ENCODE measurements around the gene STOM.

The STOM gene

DNA sequence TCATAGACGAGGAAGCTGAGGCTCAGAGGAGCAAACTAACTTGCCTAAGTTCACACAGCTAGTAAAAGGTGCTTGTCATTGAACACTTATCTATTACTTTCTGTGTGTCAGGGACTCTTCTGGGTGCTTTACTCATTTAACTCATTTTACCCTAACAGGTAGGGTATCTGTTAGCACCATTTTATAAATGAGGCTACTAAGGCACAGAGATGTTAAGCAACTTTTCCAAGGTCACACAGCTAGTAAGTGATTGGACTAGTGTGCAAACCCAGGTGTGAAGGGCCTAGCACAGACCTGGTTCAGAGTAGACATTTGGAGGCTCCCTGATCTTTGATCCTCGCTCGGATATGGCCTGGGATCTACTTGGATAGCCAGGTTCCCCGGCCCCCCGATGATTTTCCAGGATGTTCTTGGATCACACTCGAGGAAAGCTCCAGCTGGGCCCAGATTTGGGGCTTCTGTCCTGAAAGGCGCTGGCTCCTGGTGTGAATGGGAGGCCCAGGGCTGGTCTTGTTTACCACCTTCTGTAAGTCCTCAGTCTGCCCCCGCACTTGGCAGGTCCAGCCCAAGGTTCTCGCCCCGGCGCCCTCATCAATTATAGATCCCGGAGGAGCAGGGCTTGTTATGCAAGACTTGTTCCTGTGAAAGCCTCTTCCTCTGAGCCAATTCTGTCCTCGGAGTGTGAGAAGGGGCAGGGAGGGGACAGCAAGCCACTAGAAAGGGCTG, 64.6 kb downstream of the STOM start:
- no peak for DNase-seq (ENCODE audit: low read depth, low spot score)
- peak overlapping the region; percentile 29 for H3K27ac ChIP-seq

DNA sequence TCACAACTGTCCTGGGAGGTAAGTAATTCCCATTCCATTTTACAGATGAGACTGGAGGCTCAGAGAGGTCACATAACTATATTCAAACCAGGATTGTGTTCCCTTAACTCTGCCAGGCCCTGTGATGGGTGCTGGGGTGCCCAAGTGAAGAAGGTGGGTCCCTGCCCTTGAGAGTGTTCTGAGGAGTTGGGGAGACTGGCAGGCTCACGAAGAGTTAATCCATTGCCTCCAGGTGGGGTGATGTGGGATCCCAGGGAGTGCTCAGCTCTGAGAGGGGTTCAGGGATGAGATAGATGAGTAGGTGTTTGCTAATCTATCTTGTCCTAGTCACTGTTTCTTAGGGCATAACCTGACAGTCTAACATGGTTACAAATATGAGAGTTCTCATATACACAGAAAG, 65.3 kb downstream of the STOM start:
- H3K27ac ChIP-seq = peak overlapping the region; percentile 29
- DNase-seq (ENCODE audit: low read depth, low spot score) = no peak

- no peak for DNase-seq (ENCODE audit: low read depth, low spot score)
- peak overlapping the region; percentile 29 for H3K27ac ChIP-seq
Observed at GRCh38 chr9:121303456-121304451, 66.3 kb downstream of the STOM start.

- DNase-seq (ENCODE audit: low read depth, low spot score) = no peak
- peak overlapping the region; percentile 29 for H3K27ac ChIP-seq
Observed at GRCh38 chr9:121302786-121303185, 67.3 kb downstream of the STOM start.

DNA sequence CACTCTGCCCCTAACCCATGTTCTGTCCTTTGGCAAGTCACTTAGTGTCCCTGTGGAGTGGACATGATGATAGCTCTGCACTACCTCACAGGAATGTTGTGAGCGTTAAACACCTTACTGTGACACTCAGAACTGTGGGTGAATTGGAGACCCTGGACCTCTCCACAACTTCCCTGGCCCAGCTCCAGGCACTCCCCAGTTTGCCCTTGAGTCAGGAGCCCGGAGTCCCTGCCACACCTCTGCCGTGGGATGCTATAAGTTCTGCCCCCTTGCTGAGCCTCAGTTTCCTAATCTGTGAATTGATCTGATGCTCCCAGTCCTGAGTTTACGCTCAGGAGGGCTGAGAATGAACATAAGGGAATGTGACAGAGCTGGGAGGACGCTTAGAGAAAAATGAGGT, 67.7 kb downstream of the STOM start:
- H3K27ac ChIP-seq = no peak overlapping the region
- no peak for DNase-seq (ENCODE audit: low read depth, low spot score)

GRCh38 chr9:121301881-121302286, 68.2 kb downstream of the STOM start:
- H3K27ac ChIP-seq = no peak overlapping the region
- no peak for DNase-seq (ENCODE audit: low read depth, low spot score)

DNA sequence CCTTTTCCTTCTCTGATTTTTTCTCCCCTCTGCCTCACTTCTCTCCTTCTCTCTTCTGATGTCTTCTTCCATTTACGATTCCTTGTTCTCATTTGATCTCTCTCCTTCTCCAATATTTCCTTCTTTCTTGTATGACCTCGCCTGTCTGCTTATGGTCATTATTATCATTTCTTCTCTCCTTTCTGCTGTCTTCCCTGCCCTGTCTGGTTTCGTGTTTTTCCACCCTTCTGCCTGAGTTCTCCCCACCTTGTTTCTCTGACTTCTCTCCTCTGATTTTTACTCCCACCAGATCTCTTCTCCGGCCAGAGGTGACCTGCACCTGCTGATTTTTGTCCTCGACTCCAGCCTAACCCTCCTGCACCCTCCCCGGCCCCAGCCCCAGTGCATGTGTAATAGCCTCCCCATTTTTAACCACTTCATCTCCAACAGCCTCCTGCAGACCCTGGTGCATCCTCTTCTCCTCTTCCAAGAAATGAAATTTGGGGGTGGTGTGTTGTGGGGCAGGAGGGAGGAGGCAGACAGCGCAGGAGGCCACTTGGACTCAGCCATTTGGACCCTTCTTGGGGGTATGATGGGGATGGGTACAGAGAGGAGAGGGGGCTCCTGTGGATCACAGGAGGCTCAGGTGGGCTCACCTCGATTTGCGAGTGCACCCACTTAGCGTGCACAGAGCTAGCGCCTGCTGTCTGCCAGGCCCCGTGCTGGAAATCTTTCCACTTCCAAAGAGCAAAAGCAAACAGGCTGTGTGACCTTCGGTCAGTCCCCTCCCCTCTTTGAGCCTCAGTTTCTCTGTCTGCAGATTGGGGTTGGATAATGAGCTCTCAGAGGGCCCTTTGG, 69.5 kb downstream of the STOM start:
- peak overlapping the region; percentile 5 for H3K27ac ChIP-seq
- DNase-seq (ENCODE audit: low read depth, low spot score) = no peak

GRCh38 chr9:121299467-121300282, 70.4 kb downstream of the STOM start:
- H3K27ac ChIP-seq = peak overlapping the region; percentile 7
- no peak for DNase-seq (ENCODE audit: low read depth, low spot score)

DNA sequence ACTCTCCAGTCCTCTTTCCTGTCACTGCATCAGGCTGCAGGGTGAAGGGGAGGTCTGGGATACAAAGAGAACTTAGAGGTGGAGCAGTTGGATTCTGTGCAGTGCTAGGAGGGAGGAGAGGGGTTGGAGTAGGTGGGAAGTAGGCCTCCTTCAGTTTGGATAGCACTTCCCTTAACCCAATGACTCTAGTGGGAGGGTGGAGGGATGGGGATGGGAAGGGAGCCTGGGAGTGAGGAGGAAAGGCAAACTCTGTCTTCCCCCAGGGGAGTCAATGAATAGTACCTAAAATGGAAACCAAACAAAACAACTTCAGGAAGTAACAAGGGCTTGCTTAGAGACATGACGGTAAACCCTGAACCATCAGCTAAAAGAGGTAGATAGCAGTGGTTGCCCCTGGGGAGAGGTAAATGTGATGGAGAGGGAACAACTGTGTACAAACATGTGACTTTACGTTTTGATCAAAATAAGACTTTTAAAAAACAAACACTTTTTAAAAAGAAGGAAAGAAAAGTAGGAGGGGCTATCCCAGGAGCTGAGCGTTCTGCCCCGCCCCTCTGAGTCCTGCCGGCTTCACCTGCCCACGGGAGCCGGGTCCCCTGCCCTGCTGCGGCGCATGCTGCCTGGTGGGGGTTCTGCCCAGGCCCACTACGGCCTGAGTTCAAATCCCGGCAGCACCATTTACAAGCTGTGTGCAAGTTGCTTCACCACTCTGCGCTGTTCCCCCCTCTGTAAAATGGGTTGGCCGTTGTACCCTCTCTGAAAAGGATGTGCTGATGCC, 71.2 kb downstream of the STOM start:
- no peak for DNase-seq (ENCODE audit: low read depth, low spot score)
- peak overlapping the region; percentile 10 for H3K27ac ChIP-seq

DNA sequence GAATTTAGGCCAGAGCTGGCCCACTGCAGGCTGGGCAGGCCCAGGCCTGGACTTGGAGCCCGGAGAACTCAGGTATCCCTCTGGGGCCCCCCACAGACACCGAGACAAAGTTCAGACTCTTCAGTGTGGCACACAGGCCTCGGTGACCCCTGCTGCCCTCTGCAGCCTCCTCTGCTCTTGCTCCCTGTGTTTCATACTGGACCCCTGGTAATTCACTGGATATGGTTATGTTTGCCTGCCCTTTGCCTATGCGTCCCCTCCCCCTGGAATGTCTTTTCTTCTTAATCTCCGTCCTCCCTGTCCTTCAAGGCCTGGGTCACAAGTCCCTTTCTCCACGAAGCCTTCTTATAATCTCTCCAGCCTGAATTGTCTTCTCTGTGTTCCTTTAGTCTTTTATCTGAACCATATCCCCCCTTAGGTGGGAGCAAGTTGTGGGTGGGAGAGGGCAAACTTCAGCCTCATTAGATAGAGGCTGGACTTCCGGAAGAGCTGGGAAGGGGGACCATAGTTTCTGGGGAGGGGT, 72.0 kb downstream of the STOM start:
- DNase-seq (ENCODE audit: low read depth, low spot score) = no peak
- peak overlapping the region; percentile 10 for H3K27ac ChIP-seq

- no peak for DNase-seq (ENCODE audit: low read depth, low spot score)
- H3K27ac ChIP-seq = no peak overlapping the region
Observed at GRCh38 chr9:121297389-121297788, 72.7 kb downstream of the STOM start.

- DNase-seq (ENCODE audit: low read depth, low spot score) = no peak
- H3K27ac ChIP-seq = no peak overlapping the region
Observed at GRCh38 chr9:121296213-121297127, 73.6 kb downstream of the STOM start.

- no peak overlapping the region for H3K27ac ChIP-seq
- no peak for DNase-seq (ENCODE audit: low read depth, low spot score)
Observed at GRCh38 chr9:121295662-121296191, 74.3 kb downstream of the STOM start.

DNA sequence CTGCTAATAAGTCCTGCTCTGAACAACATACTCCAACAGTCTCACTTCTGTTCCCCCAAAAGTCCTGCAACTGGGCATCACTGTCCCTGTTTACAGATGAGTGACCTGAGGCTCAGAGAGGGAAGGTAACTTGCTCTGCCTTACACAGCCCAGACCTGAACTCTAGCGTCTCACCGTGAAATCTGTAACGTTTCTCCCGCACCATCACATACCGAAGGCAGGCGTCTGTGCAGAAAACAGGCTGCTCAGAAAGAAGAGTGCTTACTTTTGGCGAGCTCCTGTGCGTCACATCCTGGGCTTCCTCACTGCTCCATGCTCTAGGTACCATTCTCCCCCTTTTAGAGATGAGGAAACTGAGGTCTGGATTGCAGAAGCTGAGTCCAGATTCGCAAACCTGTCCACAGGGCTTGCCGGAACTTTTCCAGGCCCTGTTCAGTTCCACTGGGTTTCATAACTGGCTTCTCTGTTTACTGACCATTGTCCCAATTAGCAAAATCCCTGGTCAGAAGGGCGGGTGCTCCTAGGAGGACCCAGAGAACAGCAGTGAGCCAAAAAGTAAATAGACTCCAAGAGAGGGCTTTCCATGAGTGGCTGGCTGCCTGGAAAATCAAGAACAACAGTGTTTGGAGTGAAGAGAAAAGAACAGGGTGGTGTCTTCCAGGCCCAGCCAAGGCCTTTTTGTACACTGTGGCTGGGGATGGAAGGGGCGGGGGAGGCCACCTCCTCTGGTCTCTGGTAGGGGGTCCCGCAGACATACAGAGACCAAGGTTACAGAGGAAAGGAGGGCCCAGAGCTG, 75.0 kb downstream of the STOM start:
- no peak overlapping the region for H3K27ac ChIP-seq
- no peak for DNase-seq (ENCODE audit: low read depth, low spot score)

DNA sequence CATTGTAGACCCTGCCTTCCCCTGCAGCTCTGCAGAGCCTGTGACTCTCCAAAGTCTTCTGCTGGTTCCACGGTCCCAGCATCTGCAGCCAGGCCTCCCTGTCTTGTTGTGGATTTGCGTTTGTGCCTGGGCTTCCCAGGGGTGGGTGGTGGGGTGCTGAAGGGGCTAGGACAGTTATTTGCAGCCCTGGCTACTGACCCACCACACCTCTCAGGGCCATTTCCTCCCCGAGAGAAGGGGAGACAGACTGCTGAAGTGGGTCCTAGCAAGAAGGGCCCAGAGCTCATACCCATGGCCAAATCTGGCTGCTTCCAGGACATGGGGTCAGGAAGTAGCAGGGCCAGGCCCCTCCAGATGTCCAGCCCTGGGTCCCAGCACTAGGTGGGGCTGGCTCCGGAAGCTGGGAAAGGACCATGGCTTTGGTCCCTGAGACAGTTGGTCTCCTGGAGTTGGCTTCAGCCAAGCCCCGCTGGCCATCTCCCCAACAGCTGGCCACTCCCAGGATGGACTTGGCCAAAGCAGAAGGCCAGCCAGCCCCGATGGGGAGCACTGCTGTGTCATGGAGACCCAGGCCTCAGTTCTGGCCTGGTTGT, 75.8 kb downstream of the STOM start:
- H3K27ac ChIP-seq = no peak overlapping the region

GRCh38 chr9:121292801-121293241, 77.2 kb downstream of the STOM start:
- H3K27ac ChIP-seq = no peak overlapping the region
- DNase-seq (ENCODE audit: low read depth, low spot score) = no peak

More for the DNA sequence above, 75.8 kb downstream of the STOM start:
- DNase-seq (ENCODE audit: low read depth, low spot score) = no peak
